T-helper 22 cell (primary cell): ENCODE data around the gene HPSE2.

Source experiments
- DNase-seq: peaks from one replicate; pipeline ENCODE4 v3.0.0-alpha.2; 2020; ENCODE audit warnings: low read depth

Gene HPSE2

DNA sequence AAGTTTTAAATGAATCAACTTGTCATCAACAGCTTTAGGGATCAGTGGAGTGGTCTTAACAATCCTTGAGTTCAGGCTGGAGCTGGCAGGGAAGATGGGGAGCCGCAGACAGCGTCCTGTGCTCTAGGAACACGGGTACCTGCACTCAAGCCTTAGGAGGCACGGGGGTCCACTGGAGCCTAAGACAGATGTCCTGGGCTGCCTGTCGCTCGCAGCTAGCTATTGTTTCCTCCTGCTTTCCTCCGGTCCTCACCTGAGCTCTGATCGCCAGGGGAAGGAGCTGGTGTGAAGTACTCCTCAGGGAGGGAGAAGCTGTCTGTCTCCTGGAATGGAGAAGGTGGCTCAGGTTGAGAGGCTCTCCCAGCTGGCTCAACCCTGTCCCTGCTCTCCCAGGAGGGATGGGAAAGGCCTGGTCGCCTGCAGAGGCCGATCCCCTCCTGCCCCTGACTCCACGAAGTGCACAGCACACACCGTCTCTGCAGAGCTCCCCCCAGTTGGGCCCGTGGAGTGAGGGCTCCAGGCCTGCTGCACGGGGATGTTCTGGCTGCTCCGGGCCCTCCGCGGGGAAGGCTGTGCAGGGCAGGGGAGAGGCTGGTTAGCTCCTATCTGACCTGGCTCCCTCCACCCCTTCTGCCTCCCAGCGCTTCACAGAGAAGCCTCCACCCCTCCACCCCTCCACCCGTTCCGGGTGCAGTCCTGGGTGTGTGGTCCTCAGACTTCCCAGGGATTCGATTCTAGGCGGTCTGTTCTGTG lies 806.2 kb downstream of the HPSE2 start:
- no peak for DNase-seq

GRCh38 chr10:98427011-98427515 lies 808.6 kb downstream of the HPSE2 start:
- no peak for DNase-seq

- DNase-seq: no peak
These were observed 809.9 kb downstream of the HPSE2 start for GRCh38 chr10:98425511-98426352.

GRCh38 chr10:98424295-98425254 lies 811.1 kb downstream of the HPSE2 start:
- no peak for DNase-seq

DNA sequence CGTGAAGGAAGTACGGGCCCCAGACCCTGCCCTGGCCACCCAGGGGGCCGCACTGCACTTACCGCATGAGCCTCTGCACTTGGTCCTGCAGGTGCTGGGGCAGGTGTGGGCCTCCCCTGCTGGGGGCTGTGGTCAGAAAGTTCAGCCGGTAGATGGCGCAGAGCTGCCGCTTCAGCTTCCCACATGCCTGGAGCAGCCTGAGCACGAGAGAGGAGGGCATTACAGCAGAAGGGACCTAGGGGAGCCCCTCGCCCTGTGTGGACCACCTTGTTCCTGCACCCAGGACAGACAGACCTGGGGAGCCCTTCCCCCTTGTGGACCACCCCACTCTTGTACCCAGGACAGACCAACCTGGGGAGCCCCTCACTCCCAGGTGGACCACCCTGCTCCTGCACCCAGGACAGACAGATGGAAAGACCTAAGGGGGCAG lies 811.9 kb downstream of the HPSE2 start:
- DNase-seq: no peak

GRCh38 chr10:98422182-98422581 lies 813.5 kb downstream of the HPSE2 start:
- DNase-seq: no peak

DNA sequence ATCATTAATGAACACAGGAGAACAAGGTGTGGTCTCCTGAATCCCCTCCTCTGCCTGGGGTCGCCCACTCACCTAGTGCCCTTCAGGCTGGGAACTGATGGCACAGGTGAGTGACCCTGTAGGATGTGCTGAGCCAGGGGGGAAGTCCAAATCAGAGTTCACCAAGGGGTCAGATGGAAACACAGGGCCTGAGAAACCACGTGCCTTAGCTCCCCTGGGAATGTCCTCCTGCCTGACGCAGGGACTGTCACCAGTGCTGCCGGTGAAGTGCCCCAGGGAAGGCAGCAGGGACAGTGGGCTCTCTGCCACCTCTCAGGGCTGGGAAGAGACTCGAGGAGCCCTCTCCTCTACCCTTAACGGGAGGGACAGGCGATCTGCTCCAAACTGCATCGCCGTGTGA lies 814.9 kb downstream of the HPSE2 start:
- no peak for DNase-seq

- DNase-seq: no peak
These were observed 816.0 kb downstream of the HPSE2 start for GRCh38 chr10:98419469-98420261.

GRCh38 chr10:98418665-98419468 lies 816.8 kb downstream of the HPSE2 start:
- DNase-seq: no peak

- DNase-seq: no peak
These were observed 817.5 kb downstream of the HPSE2 start for GRCh38 chr10:98417973-98418664.

DNA sequence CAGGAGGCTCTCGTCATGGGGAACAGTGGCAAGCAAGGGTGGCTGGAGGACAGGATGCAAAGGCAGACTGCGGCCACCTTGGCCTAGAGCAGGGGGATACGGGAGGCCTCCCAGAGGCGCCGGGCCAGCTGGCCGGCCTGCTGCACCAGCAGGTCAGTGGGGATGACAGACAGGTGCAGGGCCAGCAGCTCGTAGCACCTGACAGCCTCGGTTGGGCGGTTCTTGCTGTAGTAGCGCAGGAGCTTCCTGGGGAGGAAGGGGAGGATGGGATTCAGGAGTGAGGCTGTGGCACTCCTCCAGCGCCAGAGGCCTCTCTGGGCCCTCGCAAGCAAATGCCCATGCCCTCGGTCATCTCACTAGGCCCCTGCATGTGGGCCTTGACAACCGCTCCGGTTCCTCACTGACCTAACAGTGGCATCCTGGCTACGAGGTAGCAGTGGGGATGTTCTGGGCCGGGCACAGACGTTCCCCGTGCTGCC lies 818.1 kb downstream of the HPSE2 start:
- DNase-seq: no peak

DNA sequence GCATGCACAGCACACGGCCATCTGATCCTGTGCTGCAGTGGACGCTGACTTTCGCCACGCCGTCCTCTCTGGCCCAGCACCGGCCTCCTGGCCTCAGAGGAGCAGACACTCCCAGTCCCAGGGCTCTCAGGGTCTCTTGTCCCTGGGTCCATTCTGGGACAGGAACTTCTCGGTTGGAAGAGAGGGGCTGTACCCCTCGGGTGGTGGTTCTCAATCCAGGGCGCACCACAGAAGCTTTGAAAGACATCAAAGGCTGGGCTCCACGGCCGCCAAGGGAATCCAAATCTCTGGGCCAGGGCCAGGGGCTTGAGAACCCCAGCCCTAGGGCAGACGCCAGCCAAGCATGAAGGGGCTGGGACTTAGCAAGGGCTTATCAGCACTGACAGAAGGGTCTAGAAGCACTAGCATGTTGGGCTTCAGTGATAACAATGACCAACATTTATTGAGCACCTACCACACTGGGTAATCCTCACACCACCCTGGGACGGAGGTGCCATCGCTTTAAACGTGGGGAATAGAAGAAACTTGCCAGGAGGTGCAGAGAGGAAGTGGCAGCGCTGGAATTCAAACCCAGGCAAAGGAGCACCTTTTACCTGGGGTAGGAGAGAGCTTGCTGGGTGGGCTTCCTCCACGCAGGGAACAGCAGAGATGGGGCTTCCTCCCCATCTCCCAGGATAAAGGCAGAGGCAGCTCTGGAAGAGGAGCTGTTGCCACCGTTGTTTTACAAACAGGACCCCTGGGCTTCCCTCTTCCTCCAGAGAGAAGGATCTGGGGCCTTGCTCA lies 818.9 kb downstream of the HPSE2 start:
- no peak for DNase-seq

DNA sequence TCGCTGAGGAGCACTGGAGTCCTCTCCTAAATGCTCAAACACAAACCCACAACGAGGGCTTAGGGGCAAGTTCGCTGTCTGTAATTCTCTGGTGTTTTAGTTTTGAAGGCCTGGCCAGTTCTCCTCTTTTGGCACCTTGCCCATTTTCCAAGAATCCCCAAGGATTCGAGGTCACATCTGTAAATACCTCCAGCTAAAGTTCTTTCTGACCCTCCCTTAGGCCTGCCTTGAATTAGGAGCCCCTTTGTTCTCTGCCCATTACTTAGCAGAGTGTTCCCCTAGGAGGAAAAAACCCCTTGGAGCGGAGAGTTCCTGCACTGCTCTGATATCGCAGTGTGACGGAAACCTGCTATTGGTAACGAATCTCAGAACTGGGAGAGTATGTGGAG lies 819.9 kb downstream of the HPSE2 start:
- no peak for DNase-seq

DNA sequence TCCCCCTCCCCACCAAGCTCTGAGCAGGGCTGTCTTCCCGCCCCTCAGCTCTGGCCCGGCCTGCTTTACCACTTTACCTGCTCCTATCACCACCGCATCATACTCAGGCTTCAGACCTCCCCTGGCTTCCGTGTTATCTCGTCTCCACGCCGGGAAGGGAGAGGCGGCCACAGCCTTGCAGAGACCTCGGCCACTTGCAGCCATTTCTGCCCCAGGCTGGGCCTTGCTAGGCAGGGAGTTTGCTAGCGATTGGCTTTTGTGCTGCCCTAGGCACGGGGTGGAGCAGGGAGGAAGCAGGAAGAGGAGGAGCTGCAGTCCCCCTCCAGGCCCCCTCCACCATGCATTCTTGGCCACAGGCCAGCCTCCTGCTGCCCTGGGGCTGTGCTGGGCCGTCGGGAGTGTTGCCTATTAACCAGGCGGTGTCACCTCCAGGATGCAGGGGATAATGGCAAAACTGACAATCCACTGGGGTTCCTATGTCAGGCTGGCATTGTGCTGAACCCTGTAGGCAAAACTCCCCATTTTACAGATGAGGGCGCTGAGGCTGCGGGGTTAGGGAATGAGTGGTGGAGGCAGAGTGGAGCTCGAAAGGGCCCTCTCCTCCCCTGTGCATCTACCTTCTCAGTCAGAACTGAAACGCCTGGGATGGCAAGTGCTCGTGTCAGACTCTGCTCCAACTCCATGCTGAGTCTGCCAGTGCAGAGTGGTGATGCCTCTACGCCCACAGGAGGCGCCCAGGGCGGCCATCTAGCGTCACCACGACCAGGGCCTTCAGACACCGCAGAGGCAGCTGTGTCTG lies 820.5 kb downstream of the HPSE2 start, which contains the start of gene PYROXD2:
TSS of gene PYROXD2 (minus strand) at position 251 of the 799 bp plus-strand sequence. CDS start at position 204, 47 bp downstream.
- DNase-seq: no peak

DNA sequence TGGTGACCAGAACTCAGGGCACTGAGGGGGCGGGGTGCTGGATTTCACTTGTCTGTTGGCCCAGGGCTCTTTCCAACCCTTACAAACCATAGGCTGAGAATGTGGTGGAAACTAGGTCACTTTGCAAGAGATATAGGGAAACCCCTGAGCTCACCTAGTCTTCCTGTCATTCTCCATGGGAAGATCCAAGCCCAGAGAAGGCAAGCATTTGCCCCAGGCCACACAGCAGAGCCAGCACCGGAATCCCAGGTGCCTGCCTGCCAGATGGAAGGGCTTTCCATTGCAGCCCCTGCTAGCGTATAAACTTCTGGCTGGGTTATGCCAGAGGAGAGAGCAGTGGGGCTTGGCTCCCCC lies 821.1 kb downstream of the HPSE2 start:
- no peak for DNase-seq

DNA sequence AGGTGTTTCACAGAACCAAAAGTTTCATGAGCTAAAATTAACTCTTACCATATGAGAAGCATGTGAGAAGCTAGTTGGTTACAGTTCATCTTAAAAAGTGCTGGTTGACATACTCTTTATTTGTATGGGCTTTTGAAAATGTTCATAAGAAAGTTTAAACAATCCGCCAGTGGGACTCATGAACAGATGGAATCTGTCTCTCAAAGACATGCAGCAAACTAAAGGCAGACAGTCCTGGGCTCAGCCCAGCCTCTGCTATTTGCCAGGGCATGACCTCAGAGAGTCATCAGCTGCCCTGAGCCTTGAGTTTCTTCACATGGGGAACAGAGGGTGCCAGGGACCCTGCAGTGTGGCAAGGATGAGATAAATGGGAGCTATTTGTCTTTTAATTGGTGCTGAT lies 823.9 kb downstream of the HPSE2 start:
- DNase-seq: no peak

DNA sequence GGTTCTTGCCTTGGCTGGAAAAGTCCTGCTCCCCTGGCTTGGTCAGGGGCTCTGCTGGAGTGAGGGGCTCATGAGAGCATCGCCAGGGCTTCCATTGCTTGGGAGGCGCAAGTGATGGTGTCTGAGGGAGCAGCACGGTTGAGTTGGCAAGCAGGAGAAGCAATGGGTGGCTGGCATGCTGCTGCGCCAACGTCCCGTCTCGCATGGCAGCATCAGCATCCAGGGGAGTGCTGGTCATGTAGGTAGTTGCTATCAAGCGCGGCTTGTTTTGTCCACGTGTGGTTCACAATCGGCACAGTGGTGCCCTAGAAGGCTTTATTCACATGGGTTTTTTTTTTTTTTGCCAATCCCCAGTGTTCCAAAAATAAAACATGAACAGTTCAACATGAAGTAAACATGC lies 824.5 kb downstream of the HPSE2 start:
- no peak for DNase-seq

GRCh38 chr10:98410759-98411158 lies 824.9 kb downstream of the HPSE2 start:
- no peak for DNase-seq
